ENCODE data around the gene WDR77.

Gene WDR77

GRCh38 chr1:111469539-111469938 is 20.5 kb upstream of the WDR77 start:
- DNase-seq (ENCODE audit: low spot score) = no peak
- FAIRE-seq = no peak

GRCh38 chr1:111468717-111469100 is 19.7 kb upstream of the WDR77 start:
- no peak for FAIRE-seq
- DNase-seq (ENCODE audit: low spot score) = no peak

GRCh38 chr1:111467865-111468716 is 19.0 kb upstream of the WDR77 start:
- DNase-seq (ENCODE audit: low spot score) (no peak), FAIRE-seq (no peak)

GRCh38 chr1:111466480-111466879 is 17.4 kb upstream of the WDR77 start:
- DNase-seq (ENCODE audit: low spot score) (no peak), FAIRE-seq (no peak)

- no peak for FAIRE-seq
- no peak for DNase-seq (ENCODE audit: low spot score)
Measured at GRCh38 chr1:111465754-111466153, 16.7 kb upstream of the WDR77 start.

GRCh38 chr1:111463029-111463683 is 14.1 kb upstream of the WDR77 start:
- FAIRE-seq (peak; percentile 5), DNase-seq (ENCODE audit: low spot score) (no peak)

GRCh38 chr1:111462370-111463028 is 13.4 kb upstream of the WDR77 start:
- no peak for FAIRE-seq

GRCh38 chr1:111461765-111462164 is 12.7 kb upstream of the WDR77 start:
- FAIRE-seq = no peak
- DNase-seq (ENCODE audit: low spot score) = no peak

More at GRCh38 chr1:111462370-111463028, 13.4 kb upstream of the WDR77 start:
- DNase-seq (ENCODE audit: low spot score) = no peak

- FAIRE-seq (no peak), DNase-seq (ENCODE audit: low spot score) (no peak)
Measured at GRCh38 chr1:111455642-111456031, 6.6 kb upstream of the WDR77 start.

- DNase-seq (ENCODE audit: low spot score) (no peak), FAIRE-seq (no peak)
Measured at GRCh38 chr1:111454859-111455641, 6.0 kb upstream of the WDR77 start.

- DNase-seq (ENCODE audit: low spot score) (no peak), FAIRE-seq (no peak)
Measured at GRCh38 chr1:111453706-111454105, 4.7 kb upstream of the WDR77 start.

- FAIRE-seq (no peak), DNase-seq (ENCODE audit: low spot score) (no peak)
Measured at GRCh38 chr1:111452581-111452980, 3.5 kb upstream of the WDR77 start.

- FAIRE-seq = no peak
- no peak for DNase-seq (ENCODE audit: low spot score)
Measured at GRCh38 chr1:111450185-111450584, 1.1 kb upstream of the WDR77 start.

GRCh38 chr1:111449703-111450017 is 604 bp upstream of the WDR77 start:
- DNase-seq (ENCODE audit: low spot score) (no peak), FAIRE-seq (no peak)

- no peak for FAIRE-seq
- peak; percentile 25 for DNase-seq (ENCODE audit: low spot score)
Measured at GRCh38 chr1:111448482-111448917, 556 bp downstream of the WDR77 start.

- DNase-seq (ENCODE audit: low spot score) (no peak), FAIRE-seq (no peak)
Measured at GRCh38 chr1:111446967-111447892, 1.8 kb downstream of the WDR77 start.

GRCh38 chr1:111446546-111446945 is 2.5 kb downstream of the WDR77 start:
- no peak for DNase-seq (ENCODE audit: low spot score)
- no peak for FAIRE-seq

- FAIRE-seq = no peak
- no peak for DNase-seq (ENCODE audit: low spot score)
Measured at GRCh38 chr1:111444031-111444430, 5.0 kb downstream of the WDR77 start.

- DNase-seq (ENCODE audit: low spot score) (no peak), FAIRE-seq (no peak)
Measured at GRCh38 chr1:111442457-111442856, 6.6 kb downstream of the WDR77 start.

GRCh38 chr1:111441573-111442192 is 7.4 kb downstream of the WDR77 start:
- DNase-seq (ENCODE audit: low spot score) = peak; percentile 42
- FAIRE-seq = no peak

Data from urothelium cell line (cell line).